ENCODE measurements around the gene IGBP1.
"Not testable (repeated sequence)": the region's sequence is repeated elsewhere in the genome, so short reads cannot be mapped to it uniquely, and the experiment has no call there.

IGBP1 gene

GRCh38 chrX:70117738-70118137 is 15.5 kb upstream of the IGBP1 start:
- H3K27ac ChIP-seq: no peak overlapping the region

GRCh38 chrX:70123014-70123413 is 10.2 kb upstream of the IGBP1 start:
- H3K9me3 ChIP-seq (ENCODE audit: control insufficient read depth, low read length); H3K27me3 ChIP-seq (ENCODE audit: control insufficient read depth, insufficient read depth, low read length); H3K9ac ChIP-seq; H3K4me2 ChIP-seq (ENCODE audit: low read length); H3K79me2 ChIP-seq; H3K27ac ChIP-seq; H2AFZ ChIP-seq; H3K36me3 ChIP-seq (ENCODE audit: control insufficient read depth, insufficient read depth, low read length); H3K4me3 ChIP-seq (ENCODE audit: low read depth, low read length); H3K4me1 ChIP-seq: not testable (repeated sequence)

More at GRCh38 chrX:70117738-70118137, 15.5 kb upstream of the IGBP1 start:
- no peak for TF ChIP-seq CTCF (IDR thresholded peaks at IDR 0.05)
- Histone ChIP-seq H3K9ac (no peak overlapping the region), H3K36me3 (ENCODE audit: control insufficient read depth, insufficient read depth, low read length) (no peaks in the 10 kb centered on the region), H3K4me1 (no peaks in the 10 kb centered on the region), H3K4me3 (ENCODE audit: low read depth, low read length) (no peak overlapping the region), H2AFZ (no peak overlapping the region), H3K79me2 (no peaks in the 10 kb centered on the region), H3K27me3 (ENCODE audit: control insufficient read depth, insufficient read depth, low read length) (no peaks in the 10 kb centered on the region), H3K4me2 (ENCODE audit: low read length) (no peak overlapping the region), H3K9me3 (ENCODE audit: control insufficient read depth, low read length) (no peaks in the 10 kb centered on the region)

- no peaks in the 10 kb centered on the region for H3K36me3 ChIP-seq (ENCODE audit: control insufficient read depth, insufficient read depth, low read length)
- no peaks in the 10 kb centered on the region for H3K79me2 ChIP-seq
- no peak for TF ChIP-seq CTCF (IDR thresholded peaks at IDR 0.05)
- no peak overlapping the region for H3K9ac ChIP-seq
- H3K4me2 ChIP-seq (ENCODE audit: low read length): no peak overlapping the region
- H2AFZ ChIP-seq: no peak overlapping the region
- H3K4me3 ChIP-seq (ENCODE audit: low read depth, low read length): no peak overlapping the region
- H3K27me3 ChIP-seq (ENCODE audit: control insufficient read depth, insufficient read depth, low read length): no peaks in the 10 kb centered on the region
- H3K4me1 ChIP-seq: no peaks in the 10 kb centered on the region
- no peaks in the 10 kb centered on the region for H3K9me3 ChIP-seq (ENCODE audit: control insufficient read depth, low read length)
- H3K27ac ChIP-seq: no peak overlapping the region
Observed at GRCh38 chrX:70124678-70125077, 8.6 kb upstream of the IGBP1 start.

- Histone ChIP-seq H3K27ac (no peak overlapping the region), H3K36me3 (ENCODE audit: control insufficient read depth, insufficient read depth, low read length) (no peaks in the 10 kb centered on the region), H2AFZ (no peak overlapping the region), H3K4me2 (ENCODE audit: low read length) (no peak overlapping the region), H3K9me3 (ENCODE audit: control insufficient read depth, low read length) (no peaks in the 10 kb centered on the region), H3K79me2 (no peaks in the 10 kb centered on the region), H3K27me3 (ENCODE audit: control insufficient read depth, insufficient read depth, low read length) (no peaks in the 10 kb centered on the region), H3K4me1 (no peaks in the 10 kb centered on the region), H3K9ac (no peak overlapping the region), H3K4me3 (ENCODE audit: low read depth, low read length) (no peak overlapping the region)
- TF ChIP-seq CTCF (IDR thresholded peaks at IDR 0.05): no peak
Observed at GRCh38 chrX:70128071-70128470, 5.2 kb upstream of the IGBP1 start.

GRCh38 chrX:70129816-70130215 is 3.4 kb upstream of the IGBP1 start:
- H3K27me3 ChIP-seq (ENCODE audit: control insufficient read depth, insufficient read depth, low read length): no peaks in the 10 kb centered on the region
- no peak overlapping the region for H3K4me2 ChIP-seq (ENCODE audit: low read length)
- no peak overlapping the region for H3K9ac ChIP-seq
- no peaks in the 10 kb centered on the region for H3K4me1 ChIP-seq
- no peak overlapping the region for H2AFZ ChIP-seq
- no peaks in the 10 kb centered on the region for H3K36me3 ChIP-seq (ENCODE audit: control insufficient read depth, insufficient read depth, low read length)
- H3K9me3 ChIP-seq (ENCODE audit: control insufficient read depth, low read length): no peaks in the 10 kb centered on the region
- H3K79me2 ChIP-seq: no peaks in the 10 kb centered on the region
- no peak for TF ChIP-seq CTCF (IDR thresholded peaks at IDR 0.05)
- no peak overlapping the region for H3K4me3 ChIP-seq (ENCODE audit: low read depth, low read length)
- no peak overlapping the region for H3K27ac ChIP-seq

Measured in parathyroid adenoma (tissue), 2 donors.